Panc1 (cell line): Measurements from ENCODE around the gene CHST5. TPM values are rescaled to one million over a fixed set of nuclear protein-coding genes. Genes with fewer than 3 reads are reported as not detected.

ENCODE experiments used
- ATAC-seq: fragments of 200-7000 bp; cut with Tn5 transposase; 2 replicates; pipeline ENCODE4 v1.9.1; 2020; ENCODE audit warnings: mild to moderate bottlenecking, moderate library complexity
- BruUV-seq: library from RNA; stranded (reverse); fragments of 400-500 nt; replicated peaks from 2 replicates; lab custom pipeline; 2021; lab: Mats Ljungman, UMichigan
- CTCF ChIA-PET: fragments of 300-600 bp; sonication (Branson Sonifier 250); formaldehyde crosslinking; loops from one replicate; lab custom pipeline; 2022; ENCODE audit warnings: antibody characterized with exemption; lab: Charles Lee
- POLR2A ChIA-PET: fragments of 300-600 bp; sonication (Branson Sonifier 250); formaldehyde crosslinking; loops from one replicate; lab custom pipeline; 2022; ENCODE audit warnings: antibody characterized with exemption; lab: Charles Lee
- DNase-seq: peaks from one replicate; pipeline ENCODE4 v3.0.0-alpha.2; 2010; ENCODE audit warnings: low read depth, low spot score
- H3K27ac ChIP-seq: 2 replicates; pipeline ENCODE4 v1.5.1; 2011; ENCODE audit warnings: mild to moderate bottlenecking, low read length, inconsistent platforms
- H3K27me3 ChIP-seq: fragments of 200-500 bp; sonication (Bioruptor generic); 2 replicates; pipeline ENCODE4 v1.6.0; 2014; ENCODE audit warnings: low read length, inconsistent platforms; ENCODE audit not compliant: control insufficient read depth, insufficient read depth
- H3K36me3 ChIP-seq: fragments of 200-500 bp; sonication (Bioruptor generic); 2 replicates; pipeline ENCODE4 v1.5.1; 2014; ENCODE audit warnings: inconsistent platforms, mild to moderate bottlenecking, low read length, moderate library complexity; ENCODE audit not compliant: control insufficient read depth, insufficient read depth
- H3K4me1 ChIP-seq: 2 replicates; pipeline ENCODE4 v1.5.1; 2011; ENCODE audit warnings: inconsistent platforms, mild to moderate bottlenecking, low read length, moderate library complexity; ENCODE audit not compliant: control insufficient read depth, insufficient read depth
- H3K4me3 ChIP-seq, 2 experiments: 2 replicates each; pipeline ENCODE4 v1.5.1; 2011 to 2012; ENCODE audit warnings: low read depth in 2 of 2, low read length in 2 of 2, mild to moderate bottlenecking in 2 of 2, inconsistent platforms in 1 of 2, moderate library complexity in 1 of 2
- H3K9me3 ChIP-seq: fragments of 200-500 bp; sonication (Bioruptor generic); 2 replicates; pipeline ENCODE4 v1.5.1; 2014; ENCODE audit warnings: low read depth, mild to moderate bottlenecking, inconsistent platforms, low read length, moderate library complexity; ENCODE audit not compliant: control insufficient read depth, insufficient read depth
- CTCF ChIP-seq: fragments of 450-650 bp; IDR thresholded peaks from 2 replicates; pipeline ENCODE4 v1.5.1; 2017; ENCODE audit warnings: mild to moderate bottlenecking
- POLR2AphosphoS5 ChIP-seq: IDR thresholded peaks from 2 replicates; pipeline ENCODE4 v1.6.1; 2012; ENCODE audit warnings: mild to moderate bottlenecking, low read depth, low read length, moderate library complexity
- REST ChIP-seq, 2 experiments: IDR thresholded peaks; 2 replicates each; pipeline ENCODE4 v1.6.1; 2011 to 2012; ENCODE audit warnings: low read depth in 2 of 2, control low read depth in 1 of 2, low read length in 1 of 2, mild to moderate bottlenecking in 1 of 2, moderate library complexity in 1 of 2; ENCODE audit not compliant: insufficient read depth in 1 of 2
- SIN3A ChIP-seq: IDR thresholded peaks from 2 replicates; pipeline ENCODE4 v1.6.1; 2012; ENCODE audit warnings: low read depth, mild to moderate bottlenecking, low read length, moderate library complexity, borderline replicate concordance; ENCODE audit not compliant: insufficient read depth
- TCF7L2 ChIP-seq: IDR thresholded peaks from 2 replicates; pipeline ENCODE4 v1.6.1; 2011; ENCODE audit warnings: mild to moderate bottlenecking, low read depth, low read length, inconsistent platforms
- in situ Hi-C: cut with HindIII; loops from 2 replicates; pipeline ENCODE4 v1.10.0; 2016; ENCODE audit warnings: low sequenced_read_pairs, low pct_unique_long_range_greater_than_20kb
- intact Hi-C: fragments of 100-400 bp; cut with micrococcal nuclease; formaldehyde crosslinking; loops from one replicate; pipeline ENCODE4 v1.10.0; 2022; ENCODE audit not compliant: unreplicated experiment
- total RNA-seq: library from RNA; stranded (reverse); gene quantifications from one replicate; pipeline ENCODE4 v1.2.1, GENCODE V29; 2021; ENCODE audit not compliant: unreplicated experiment

Gene CHST5
- total RNA-seq, 1 experiment from 2014 or later: 0.15 TPM

GRCh38 chr16:75485230-75486013 is 50.5 kb downstream of the CHST5 start:
- no peaks in the 10 kb centered on the region for H3K27me3 ChIP-seq
- no peak for DNase-seq
- intact Hi-C loops: no loop called here
- no peaks in the 10 kb centered on the region for H3K9me3 ChIP-seq
- H3K4me3 ChIP-seq: no peak overlapping the region
- ATAC-seq: no peak
- ChIA-PET CTCF (no interaction called here), POLR2A (no interaction called here)
- no peak overlapping the region for H3K27ac ChIP-seq
- in situ Hi-C loops: no loop called here
- H3K36me3 ChIP-seq: no peaks in the 10 kb centered on the region
- no peak for TF ChIP-seq TCF7L2
- TF ChIP-seq CTCF: no peak
- no peak for TF ChIP-seq POLR2AphosphoS5
- TF ChIP-seq REST (IDR thresholded peaks at IDR 0.05; ENCODE audit: insufficient read depth in 1 of 2, low read depth in 2 of 2, low read length in 1 of 2): no peak
- no peak for TF ChIP-seq SIN3A
- H3K4me1 ChIP-seq: no peaks in the 10 kb centered on the region
- no TSS peak for BruUV-seq

- ChIA-PET CTCF (no interaction called here), POLR2A (no interaction called here)
- TF ChIP-seq TCF7L2 (no peak), CTCF (no peak), POLR2AphosphoS5 (no peak), SIN3A (no peak), REST (IDR thresholded peaks at IDR 0.05; ENCODE audit: insufficient read depth in 1 of 2, low read depth in 2 of 2, low read length in 1 of 2) (no peak)
- in situ Hi-C loops: no loop called here
- no peak overlapping the region for H3K27ac ChIP-seq
- DNase-seq (no peak), ATAC-seq (no peak)
- no peak overlapping the region for H3K4me3 ChIP-seq
- no peaks in the 10 kb centered on the region for H3K4me1 ChIP-seq
- H3K9me3 ChIP-seq: no peaks in the 10 kb centered on the region
- no peaks in the 10 kb centered on the region for H3K36me3 ChIP-seq
- BruUV-seq: no TSS peak
- intact Hi-C loops: no loop called here
- no peaks in the 10 kb centered on the region for H3K27me3 ChIP-seq
Measured at GRCh38 chr16:75483222-75483621, 52.7 kb downstream of the CHST5 start.
